GM12872 (cell line): ENCODE results near the gene ADIG.

Experiments
- TF ChIP-seq, protein P1 (sequence below): IDR thresholded peaks from 3 replicates; pipeline ENCODE4 v1.5.1; 2011; ENCODE audit warnings: low read depth, mild to moderate bottlenecking, low read length, moderate library complexity; ENCODE audit not compliant: insufficient read depth

The ADIG gene

GRCh38 chr20:38579219-38579910, 1.6 kb upstream of the ADIG start:
- TF ChIP-seq, protein P1, sequence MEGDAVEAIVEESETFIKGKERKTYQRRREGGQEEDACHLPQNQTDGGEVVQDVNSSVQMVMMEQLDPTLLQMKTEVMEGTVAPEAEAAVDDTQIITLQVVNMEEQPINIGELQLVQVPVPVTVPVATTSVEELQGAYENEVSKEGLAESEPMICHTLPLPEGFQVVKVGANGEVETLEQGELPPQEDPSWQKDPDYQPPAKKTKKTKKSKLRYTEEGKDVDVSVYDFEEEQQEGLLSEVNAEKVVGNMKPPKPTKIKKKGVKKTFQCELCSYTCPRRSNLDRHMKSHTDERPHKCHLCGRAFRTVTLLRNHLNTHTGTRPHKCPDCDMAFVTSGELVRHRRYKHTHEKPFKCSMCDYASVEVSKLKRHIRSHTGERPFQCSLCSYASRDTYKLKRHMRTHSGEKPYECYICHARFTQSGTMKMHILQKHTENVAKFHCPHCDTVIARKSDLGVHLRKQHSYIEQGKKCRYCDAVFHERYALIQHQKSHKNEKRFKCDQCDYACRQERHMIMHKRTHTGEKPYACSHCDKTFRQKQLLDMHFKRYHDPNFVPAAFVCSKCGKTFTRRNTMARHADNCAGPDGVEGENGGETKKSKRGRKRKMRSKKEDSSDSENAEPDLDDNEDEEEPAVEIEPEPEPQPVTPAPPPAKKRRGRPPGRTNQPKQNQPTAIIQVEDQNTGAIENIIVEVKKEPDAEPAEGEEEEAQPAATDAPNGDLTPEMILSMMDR = no peak

DNA sequence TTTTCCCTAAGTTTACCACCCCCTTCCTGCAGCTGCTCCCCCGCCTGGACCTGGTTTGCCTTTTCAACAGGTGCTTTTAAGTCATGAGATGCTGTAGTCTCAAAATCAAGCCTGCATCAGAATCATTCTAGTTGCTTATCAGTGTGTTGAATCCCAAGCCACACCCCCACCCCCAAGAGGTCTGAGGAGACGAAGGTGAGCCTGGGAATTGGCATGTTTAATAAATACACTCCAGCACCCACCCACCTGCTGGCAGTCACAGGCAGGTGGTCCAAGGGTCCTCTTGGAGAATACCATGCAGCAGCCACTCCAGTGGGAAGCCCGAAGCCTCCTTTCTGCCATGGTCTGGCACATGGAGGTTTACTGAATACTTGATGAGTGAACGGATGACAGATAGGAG, 1.1 kb upstream of the ADIG start:
- TF ChIP-seq, protein P1 = no peak

DNA sequence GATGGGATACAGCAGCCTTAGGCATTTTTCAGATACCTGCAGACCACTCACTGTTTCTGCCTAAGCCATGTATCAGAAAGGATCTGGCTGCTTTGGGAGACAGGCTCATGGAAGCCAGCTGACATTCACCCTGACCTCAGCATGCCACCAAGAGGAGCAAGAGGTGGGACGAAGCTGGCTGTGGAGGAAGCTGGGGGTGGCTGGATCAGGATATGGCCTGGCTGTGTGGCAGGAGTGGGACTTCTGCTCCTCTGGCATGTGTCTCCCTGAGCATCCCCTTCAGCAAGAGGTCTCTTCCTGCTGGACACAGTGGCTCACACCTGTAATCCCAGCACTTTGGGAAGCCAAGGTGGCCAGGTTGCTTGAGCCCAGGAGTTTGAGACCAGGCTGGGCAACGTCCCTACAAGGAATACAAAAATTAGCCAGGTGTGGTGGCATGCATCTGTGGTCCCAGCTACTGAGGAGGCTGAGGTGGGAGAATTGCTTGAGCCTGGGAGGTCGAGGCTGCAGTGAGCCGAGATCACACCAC, 897 bp downstream of the ADIG start:
- TF ChIP-seq, protein P1 = no peak

DNA sequence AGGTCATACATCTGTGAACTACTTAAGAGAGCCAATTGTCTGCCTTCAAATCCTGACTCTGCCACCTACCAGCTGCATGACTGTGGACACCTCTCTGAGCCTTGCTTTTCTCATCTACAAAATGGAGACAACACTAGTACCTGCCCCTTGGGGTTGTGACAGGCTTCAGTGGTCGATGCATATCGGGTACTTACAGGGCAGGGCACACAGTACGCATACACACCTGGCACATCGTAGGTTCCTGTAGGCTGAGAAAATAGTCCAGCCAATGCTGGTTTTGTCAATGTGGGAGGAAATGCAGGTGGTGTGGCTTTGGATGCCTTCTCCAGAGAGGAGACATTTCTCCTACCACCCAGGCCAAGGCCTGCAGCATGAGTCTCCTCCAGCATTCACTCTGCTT, 2.3 kb downstream of the ADIG start:
- TF ChIP-seq, protein P1 = no peak

GRCh38 chr20:38584099-38584763, 3.2 kb downstream of the ADIG start:
- TF ChIP-seq, protein P1 = no peak

DNA sequence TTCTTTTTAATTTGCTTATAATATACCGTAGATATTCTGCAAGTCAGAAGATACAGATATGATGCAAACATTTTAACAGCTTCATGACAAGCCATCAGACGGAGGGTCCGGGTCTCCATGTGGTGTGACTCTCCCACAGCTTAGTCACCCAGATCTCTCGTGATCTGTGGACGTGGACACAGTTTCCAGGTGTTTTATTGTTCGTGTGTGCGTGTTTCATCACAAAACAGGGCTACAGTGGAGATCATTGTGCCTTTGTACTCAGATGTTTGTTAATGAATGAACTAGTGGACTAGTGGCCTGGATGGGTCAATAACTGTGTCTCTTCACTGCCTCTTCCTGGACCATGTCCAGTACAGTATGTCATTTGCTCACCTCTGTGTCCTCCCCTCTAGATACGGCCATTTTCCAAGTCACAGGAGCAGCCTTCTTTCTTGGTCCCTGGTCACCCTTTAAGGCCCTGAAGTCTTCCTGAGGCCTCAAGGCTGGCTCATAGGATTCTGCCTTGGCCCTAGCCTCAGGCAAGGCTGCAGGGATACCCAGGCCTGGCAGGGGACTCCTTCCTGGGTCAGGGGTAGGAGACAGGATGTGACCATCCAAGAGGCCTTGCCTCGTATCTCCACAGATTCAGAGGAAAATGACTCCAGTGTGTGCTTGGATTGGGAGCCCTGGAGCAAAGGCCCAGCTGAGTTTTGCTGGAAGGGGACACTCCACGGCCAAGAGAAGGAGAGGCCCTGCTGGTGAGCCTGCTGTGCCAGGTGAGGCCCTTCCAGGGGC, 4.6 kb downstream of the ADIG start:
- TF ChIP-seq, protein P1 = no peak

- TF ChIP-seq, protein P1 = no peak
Measured at GRCh38 chr20:38586181-38586525, 5.2 kb downstream of the ADIG start.
